Mesendoderm (in vitro differentiated cells): Measurements from ENCODE around the gene ARHGEF37.
A peak's percentile ranks its signal among the peaks of the same experiment; 100 is the strongest.

Source experiments
- DNase-seq: peaks from one replicate; pipeline ENCODE4 v3.0.0; 2013
- H2AK5ac ChIP-seq: 2 replicates; pipeline ENCODE4 v1.6.1; 2013; ENCODE audit warnings: low read length, inconsistent platforms
- H2BK120ac ChIP-seq: 2 replicates; pipeline ENCODE4 v1.6.1; 2013; ENCODE audit warnings: low read depth, mild to moderate bottlenecking, low read length, moderate library complexity, mixed read lengths
- H2BK15ac ChIP-seq: replicated peaks from 2 replicates; pipeline ENCODE4 v1.6.1; 2013; ENCODE audit warnings: low read depth, mild to moderate bottlenecking, moderate library complexity
- H2BK5ac ChIP-seq: 2 replicates; pipeline ENCODE4 v1.6.1; 2013; ENCODE audit warnings: low read length, inconsistent platforms
- H3K18ac ChIP-seq: 2 replicates; pipeline ENCODE4 v1.6.1; 2013; ENCODE audit warnings: mild to moderate bottlenecking, low read length, mixed read lengths
- H3K23ac ChIP-seq: one replicate; pipeline ENCODE4 v1.6.1; 2013; ENCODE audit warnings: low read length
- H3K27ac ChIP-seq: 2 replicates; pipeline ENCODE4 v1.5.1; 2013; ENCODE audit warnings: low read depth, mild to moderate bottlenecking, inconsistent platforms, low read length, moderate library complexity
- H3K27me3 ChIP-seq: 2 replicates; pipeline ENCODE4 v1.6.1; 2013; ENCODE audit warnings: low read length, control low read depth, mild to moderate bottlenecking, inconsistent platforms; ENCODE audit not compliant: insufficient read depth, poor library complexity
- H3K36me3 ChIP-seq: 2 replicates; pipeline ENCODE4 v1.6.1; 2013; ENCODE audit warnings: low read length, inconsistent platforms; ENCODE audit not compliant: control insufficient read depth, insufficient read depth
- H3K4ac ChIP-seq: one replicate; pipeline ENCODE4 v1.6.1; 2013; ENCODE audit warnings: low read depth, mild to moderate bottlenecking, low read length, moderate library complexity
- H3K4me1 ChIP-seq: 2 replicates; pipeline ENCODE4 v1.6.1; 2013; ENCODE audit warnings: low read depth, low read length, inconsistent platforms; ENCODE audit not compliant: control insufficient read depth
- H3K4me2 ChIP-seq: 2 replicates; pipeline ENCODE4 v1.6.1; 2013; ENCODE audit warnings: low read length
- H3K4me3 ChIP-seq: 2 replicates; pipeline ENCODE4 v1.5.1; 2013; ENCODE audit warnings: mild to moderate bottlenecking, low read length
- H3K56ac ChIP-seq: one replicate; pipeline ENCODE4 v1.6.1; 2013; ENCODE audit warnings: low read length
- H3K79me1 ChIP-seq: 2 replicates; pipeline ENCODE4 v1.6.1; 2013; ENCODE audit warnings: low read length, inconsistent platforms
- H3K79me2 ChIP-seq: 2 replicates; pipeline ENCODE4 v1.6.1; 2013; ENCODE audit warnings: mild to moderate bottlenecking, low read length; ENCODE audit not compliant: control insufficient read depth, insufficient read depth
- H3K9ac ChIP-seq: 2 replicates; pipeline ENCODE4 v1.6.1; 2013; ENCODE audit warnings: low read length, inconsistent platforms
- H4K5ac ChIP-seq: one replicate; pipeline ENCODE4 v1.6.1; 2013; ENCODE audit warnings: low read length
- H4K8ac ChIP-seq: one replicate; pipeline ENCODE4 v1.6.1; 2013; ENCODE audit warnings: low read depth, mild to moderate bottlenecking, control low read depth, low read length, moderate library complexity
- WGBS: extraction: QIAGEN DNeasy Blood & Tissue Kit; methylation state at CpG from one replicate; pipeline ENCODE4 v1.1.7; 2013; ENCODE audit warnings: low lambda C conversion rate, missing lambda C conversion rate; ENCODE audit not compliant: insufficient coverage; ENCODE audit errors: extremely low coverage; 5-methylcytosine and 5-hydroxymethylcytosine counted together

Gene ARHGEF37

GRCh38 chr5:149572170-149572569 lies 9.1 kb upstream of the ARHGEF37 start:
- Histone ChIP-seq H3K4me1 (no peaks in the 10 kb centered on the region), H3K4me2 (no peak overlapping the region), H3K56ac (no peak overlapping the region), H3K9ac (no peak overlapping the region), H4K8ac (no peak overlapping the region), H3K4me3 (no peak overlapping the region), H3K23ac (no peak overlapping the region), H4K5ac (no peak overlapping the region), H2BK15ac (no peak overlapping the region), H3K27ac (no peak overlapping the region), H3K18ac (no peak overlapping the region), H3K36me3 (no peaks in the 10 kb centered on the region), H3K79me2 (no peaks in the 10 kb centered on the region), H3K79me1 (no peaks in the 10 kb centered on the region), H2BK5ac (no peak overlapping the region), H2BK120ac (no peak overlapping the region), H3K4ac (no peak overlapping the region), H2AK5ac (no peak overlapping the region), H3K27me3 (no peaks in the 10 kb centered on the region)
- no peak for DNase-seq

- Histone ChIP-seq H3K79me1 (no peaks in the 10 kb centered on the region), H2BK5ac (no peak overlapping the region), H4K5ac (no peak overlapping the region), H3K4ac (no peak overlapping the region), H2BK120ac (no peak overlapping the region), H3K23ac (no peak overlapping the region), H3K4me2 (no peak overlapping the region), H3K4me1 (no peaks in the 10 kb centered on the region), H3K9ac (no peak overlapping the region), H2AK5ac (no peak overlapping the region), H3K79me2 (no peaks in the 10 kb centered on the region), H3K18ac (no peak overlapping the region), H3K27me3 (no peaks in the 10 kb centered on the region), H4K8ac (no peak overlapping the region), H2BK15ac (no peak overlapping the region), H3K4me3 (no peak overlapping the region), H3K56ac (no peak overlapping the region), H3K36me3 (no peaks in the 10 kb centered on the region), H3K27ac (no peak overlapping the region)
- DNase-seq, result no peak
- WGBS, result no CpG with 5 or more reads among the region's 4 CpGs
Observed at GRCh38 chr5:149572576-149573231, 8.6 kb upstream of the ARHGEF37 start.

GRCh38 chr5:149575131-149575530 lies 6.2 kb upstream of the ARHGEF37 start:
- Histone ChIP-seq H3K4ac (no peak overlapping the region), H3K9ac (no peak overlapping the region), H4K8ac (no peak overlapping the region), H3K23ac (no peak overlapping the region), H3K27me3 (no peaks in the 10 kb centered on the region), H3K18ac (no peak overlapping the region), H2AK5ac (no peak overlapping the region), H4K5ac (no peak overlapping the region), H3K79me1 (no peaks in the 10 kb centered on the region), H3K79me2 (no peaks in the 10 kb centered on the region), H3K56ac (no peak overlapping the region), H2BK5ac (no peak overlapping the region), H2BK15ac (no peak overlapping the region), H3K4me2 (no peak overlapping the region), H2BK120ac (no peak overlapping the region), H3K36me3 (no peaks in the 10 kb centered on the region), H3K4me3 (no peak overlapping the region), H3K4me1 (no peaks in the 10 kb centered on the region), H3K27ac (no peak overlapping the region)
- no peak for DNase-seq
- WGBS, result no CpG with 5 or more reads among the region's 3 CpGs

GRCh38 chr5:149576021-149576420 lies 5.3 kb upstream of the ARHGEF37 start:
- H4K5ac ChIP-seq, result no peak overlapping the region

GRCh38 chr5:149578896-149579295 lies 2.4 kb upstream of the ARHGEF37 start:
- Histone ChIP-seq H3K27me3 (peaks cover 2% of the 10 kb centered on the region), H2BK15ac (no peak overlapping the region), H3K36me3 (no peaks in the 10 kb centered on the region), H3K4ac (no peak overlapping the region), H3K23ac (peak overlapping the region; percentile 80), H3K4me3 (no peak overlapping the region), H3K18ac (no peak overlapping the region), H3K79me1 (no peaks in the 10 kb centered on the region), H3K9ac (no peak overlapping the region), H3K56ac (no peak overlapping the region), H3K4me1 (peaks cover 2% of the 10 kb centered on the region), H4K8ac (no peak overlapping the region), H3K79me2 (no peaks in the 10 kb centered on the region), H2BK5ac (no peak overlapping the region), H4K5ac (no peak overlapping the region), H2BK120ac (no peak overlapping the region), H3K4me2 (no peak overlapping the region), H3K27ac (no peak overlapping the region), H2AK5ac (no peak overlapping the region)
- DNase-seq, result no peak
- WGBS, result no CpG with 5 or more reads among the region's 5 CpGs

More at GRCh38 chr5:149576021-149576420, 5.3 kb upstream of the ARHGEF37 start:
- Histone ChIP-seq H2AK5ac (no peak overlapping the region), H3K79me2 (no peaks in the 10 kb centered on the region), H3K23ac (no peak overlapping the region), H3K56ac (no peak overlapping the region), H3K18ac (no peak overlapping the region), H3K4me1 (no peaks in the 10 kb centered on the region), H2BK5ac (no peak overlapping the region), H3K27me3 (peaks cover 2% of the 10 kb centered on the region), H3K9ac (no peak overlapping the region), H3K36me3 (no peaks in the 10 kb centered on the region), H3K27ac (no peak overlapping the region), H3K4me3 (no peak overlapping the region), H2BK120ac (no peak overlapping the region), H2BK15ac (no peak overlapping the region), H3K4me2 (no peak overlapping the region), H4K8ac (no peak overlapping the region), H3K4ac (no peak overlapping the region), H3K79me1 (no peaks in the 10 kb centered on the region)
- WGBS, result no CpG with 5 or more reads among the region's 3 CpGs
- no peak for DNase-seq

- H4K5ac ChIP-seq, result no peak overlapping the region
- no peaks in the 10 kb centered on the region for H3K36me3 ChIP-seq
- no peak overlapping the region for H4K8ac ChIP-seq
- H3K27me3 ChIP-seq, result peaks cover 2% of the 10 kb centered on the region
- H2BK120ac ChIP-seq, result no peak overlapping the region
- H3K79me1 ChIP-seq, result no peaks in the 10 kb centered on the region
- H2AK5ac ChIP-seq, result no peak overlapping the region
- no peak overlapping the region for H2BK15ac ChIP-seq
- H3K79me2 ChIP-seq, result no peaks in the 10 kb centered on the region
- no peak overlapping the region for H3K23ac ChIP-seq
- H2BK5ac ChIP-seq, result no peak overlapping the region
- WGBS, result no CpG with 5 or more reads among the region's 10 CpGs
- no peak for DNase-seq
- H3K4me1 ChIP-seq, result peaks cover 2% of the 10 kb centered on the region
- H3K18ac ChIP-seq, result no peak overlapping the region
- H3K4me3 ChIP-seq, result no peak overlapping the region
- no peak overlapping the region for H3K4ac ChIP-seq
- H3K56ac ChIP-seq, result peak overlapping the region; percentile 70
- peak overlapping the region; percentile 79 for H3K4me2 ChIP-seq
- no peak overlapping the region for H3K27ac ChIP-seq
- H3K9ac ChIP-seq, result peak overlapping the region; percentile 59
Observed at GRCh38 chr5:149580808-149581191, 498 bp upstream of the ARHGEF37 start.
